OCI-LY1 (cell line): Measurements from ENCODE around the gene COMMD4.

ENCODE experiments used
- EZH2 ChIP-seq: fragments of 200-600 bp; sonication (generic), shearing (Covaris generic); IDR thresholded peaks from 2 replicates; pipeline ENCODE4 v1.8.0; 2017; ENCODE audit warnings: borderline replicate concordance, mixed run types, mild to moderate bottlenecking, antibody characterized with exemption, low read length, moderate library complexity, mixed read lengths
- TF ChIP-seq, protein P1 (sequence below): fragments of 200-600 bp; sonication (generic), shearing (Covaris generic); IDR thresholded peaks from 2 replicates; pipeline ENCODE4 v1.5.1; 2017; ENCODE audit warnings: mild to moderate bottlenecking, antibody characterized with exemption, low read length, moderate library complexity, mixed read lengths

DNA sequence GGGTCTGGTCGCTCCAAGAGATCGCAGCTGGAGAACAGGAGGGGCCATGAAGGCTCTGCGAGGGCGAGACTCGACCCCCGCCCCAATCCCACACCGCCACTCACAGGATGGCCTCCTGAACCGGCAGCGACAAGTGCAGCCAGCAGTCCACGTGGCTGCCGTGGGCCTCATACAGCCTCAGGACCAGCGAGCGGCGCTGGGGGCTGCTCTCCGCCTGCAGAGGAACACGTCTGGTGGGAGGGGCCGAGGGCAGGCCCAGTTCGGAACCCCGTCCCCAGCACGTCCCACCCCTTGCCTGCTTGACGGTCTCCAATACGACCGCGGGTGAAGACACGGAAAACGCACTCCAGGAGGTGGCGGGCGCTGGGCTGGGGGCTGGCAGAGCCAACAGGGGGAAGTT is 20.1 kb downstream of the COMMD4 start:
- TF ChIP-seq, protein P1, sequence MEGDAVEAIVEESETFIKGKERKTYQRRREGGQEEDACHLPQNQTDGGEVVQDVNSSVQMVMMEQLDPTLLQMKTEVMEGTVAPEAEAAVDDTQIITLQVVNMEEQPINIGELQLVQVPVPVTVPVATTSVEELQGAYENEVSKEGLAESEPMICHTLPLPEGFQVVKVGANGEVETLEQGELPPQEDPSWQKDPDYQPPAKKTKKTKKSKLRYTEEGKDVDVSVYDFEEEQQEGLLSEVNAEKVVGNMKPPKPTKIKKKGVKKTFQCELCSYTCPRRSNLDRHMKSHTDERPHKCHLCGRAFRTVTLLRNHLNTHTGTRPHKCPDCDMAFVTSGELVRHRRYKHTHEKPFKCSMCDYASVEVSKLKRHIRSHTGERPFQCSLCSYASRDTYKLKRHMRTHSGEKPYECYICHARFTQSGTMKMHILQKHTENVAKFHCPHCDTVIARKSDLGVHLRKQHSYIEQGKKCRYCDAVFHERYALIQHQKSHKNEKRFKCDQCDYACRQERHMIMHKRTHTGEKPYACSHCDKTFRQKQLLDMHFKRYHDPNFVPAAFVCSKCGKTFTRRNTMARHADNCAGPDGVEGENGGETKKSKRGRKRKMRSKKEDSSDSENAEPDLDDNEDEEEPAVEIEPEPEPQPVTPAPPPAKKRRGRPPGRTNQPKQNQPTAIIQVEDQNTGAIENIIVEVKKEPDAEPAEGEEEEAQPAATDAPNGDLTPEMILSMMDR, result no peak
- no peak for TF ChIP-seq EZH2
